Tibial artery (tissue), 4 donors: ENCODE data around the gene BGN.
A peak's percentile ranks its signal among the peaks of the same experiment; 100 is the strongest.

Experiments used
- DNase-seq, 2 donors: peaks; one replicate each; pipeline ENCODE4 v3.0.0-alpha.2; 2019
- H3K27ac ChIP-seq, 2 donors: fragments of 200-600 bp; sonication (generic) in 1 of 2; 1 replicate in 1 of 2; 2 replicates in 1 of 2; pipeline ENCODE4 v1.5.1; 2018 to 2019; ENCODE audit warnings: mild to moderate bottlenecking in 1 of 2
- H3K27me3 ChIP-seq, 2 donors: fragments of 200-600 bp; sonication (generic) in 1 of 2; one replicate each; pipeline versions ENCODE4 v1.5.1 to v1.6.0; 2016 to 2019
- H3K36me3 ChIP-seq, 3 donors: fragments of 200-600 bp; sonication (generic) in 2 of 3; one replicate each; pipeline ENCODE4 v1.5.1; 2016 to 2019; ENCODE audit warnings: mild to moderate bottlenecking in 2 of 3
- H3K4me1 ChIP-seq, 4 donors: fragments of 200-600 bp; sonication (generic) in 2 of 4; 1 replicate in 3 of 4; 2 replicates in 1 of 4; pipeline ENCODE4 v1.5.1; 2016 to 2019
- H3K4me3 ChIP-seq, 2 donors: fragments of 200-600 bp; sonication (generic) in 1 of 2; 1 replicate in 1 of 2; 2 replicates in 1 of 2; pipeline ENCODE4 v1.5.1; 2018 to 2019; ENCODE audit warnings: mild to moderate bottlenecking in 2 of 2
- H3K9me3 ChIP-seq, 3 donors: fragments of 200-600 bp; sonication (generic) in 1 of 3; one replicate each; pipeline ENCODE4 v1.5.1; 2016 to 2019
- intact Hi-C: fragments of 100-400 bp; cut with DNase I; formaldehyde crosslinking; loops from one replicate; pipeline ENCODE4 v1.15.0; 2023; ENCODE audit warnings: low total_unique reads
- TF ChIP-seq, protein P1 (sequence below), 2 experiments: fragments of 200-600 bp in 1 of 2; fragments of 450-650 bp in 1 of 2; IDR thresholded peaks; one replicate each; pipeline ENCODE4 v1.5.1; 2017 to 2019; ENCODE audit warnings: antibody characterized with exemption in 2 of 2, mild to moderate bottlenecking in 1 of 2, moderate library complexity in 1 of 2

BGN gene

DNA sequence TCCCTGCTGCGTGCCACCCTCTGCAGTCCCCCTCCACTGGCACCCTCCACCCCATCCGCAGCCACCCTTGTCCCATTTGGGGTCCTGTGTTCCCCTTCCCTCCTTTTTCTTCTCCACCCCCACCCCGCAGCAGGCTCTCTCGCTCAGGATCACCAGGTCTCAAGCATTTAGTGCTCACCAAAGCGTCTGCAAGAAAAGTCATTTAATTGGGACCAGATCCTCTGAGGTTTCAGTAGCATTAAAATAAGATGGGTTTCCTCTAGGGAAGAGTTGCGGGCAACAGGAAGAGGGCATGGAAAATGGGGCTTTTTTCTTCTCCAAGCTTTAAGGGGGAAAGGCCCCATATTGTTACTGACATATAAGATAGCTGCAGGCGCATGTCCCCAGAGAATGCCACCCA, 19.5 kb upstream of the BGN start:
- Histone ChIP-seq H3K4me3 (peak overlapping the region; percentile 31 to 45), H3K4me1 (peaks cover 0 to 72% (median 36%) of the 10 kb centered on the region in 4 donors), H3K36me3 (no peaks in the 10 kb centered on the region), H3K9me3 (no peaks in the 10 kb centered on the region), H3K27me3 (no peaks in the 10 kb centered on the region), H3K27ac (peak overlapping the region; percentile 82 to 86)
- DNase-seq = no peak
- TF ChIP-seq, protein P1, sequence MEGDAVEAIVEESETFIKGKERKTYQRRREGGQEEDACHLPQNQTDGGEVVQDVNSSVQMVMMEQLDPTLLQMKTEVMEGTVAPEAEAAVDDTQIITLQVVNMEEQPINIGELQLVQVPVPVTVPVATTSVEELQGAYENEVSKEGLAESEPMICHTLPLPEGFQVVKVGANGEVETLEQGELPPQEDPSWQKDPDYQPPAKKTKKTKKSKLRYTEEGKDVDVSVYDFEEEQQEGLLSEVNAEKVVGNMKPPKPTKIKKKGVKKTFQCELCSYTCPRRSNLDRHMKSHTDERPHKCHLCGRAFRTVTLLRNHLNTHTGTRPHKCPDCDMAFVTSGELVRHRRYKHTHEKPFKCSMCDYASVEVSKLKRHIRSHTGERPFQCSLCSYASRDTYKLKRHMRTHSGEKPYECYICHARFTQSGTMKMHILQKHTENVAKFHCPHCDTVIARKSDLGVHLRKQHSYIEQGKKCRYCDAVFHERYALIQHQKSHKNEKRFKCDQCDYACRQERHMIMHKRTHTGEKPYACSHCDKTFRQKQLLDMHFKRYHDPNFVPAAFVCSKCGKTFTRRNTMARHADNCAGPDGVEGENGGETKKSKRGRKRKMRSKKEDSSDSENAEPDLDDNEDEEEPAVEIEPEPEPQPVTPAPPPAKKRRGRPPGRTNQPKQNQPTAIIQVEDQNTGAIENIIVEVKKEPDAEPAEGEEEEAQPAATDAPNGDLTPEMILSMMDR (IDR thresholded peaks at IDR 0.05) = no peak
- intact Hi-C loops = no loop called here

DNA sequence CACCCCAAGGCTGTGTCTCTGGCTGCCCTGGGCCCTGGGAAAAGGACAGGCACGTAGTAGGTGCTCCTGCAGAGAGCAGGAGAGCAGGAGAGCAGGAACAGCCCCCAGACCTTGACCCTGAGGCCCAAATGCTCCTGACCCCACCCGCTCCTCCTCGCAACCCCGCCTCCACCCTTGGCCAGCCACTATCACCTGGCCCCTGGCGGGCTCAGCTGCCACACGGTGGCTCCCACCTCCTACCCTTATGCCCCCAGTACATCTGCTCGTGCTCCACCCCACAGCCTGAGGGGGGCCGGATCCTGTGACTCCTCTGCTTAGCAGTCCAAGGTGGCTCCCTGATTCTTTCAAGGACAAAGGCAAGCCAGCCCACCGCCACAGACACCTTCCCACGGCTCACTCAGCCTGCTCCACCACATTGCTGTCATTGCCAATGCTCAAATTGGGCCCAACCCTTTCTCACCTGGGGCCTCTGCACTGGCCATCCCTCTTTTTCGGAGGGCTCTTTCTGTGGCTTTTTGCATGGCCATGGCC, 19.0 kb upstream of the BGN start:
- intact Hi-C loops = no loop called here
- H3K4me3 ChIP-seq = no peak overlapping the region
- H3K4me1 ChIP-seq = peaks cover 0 to 72% (median 36%) of the 10 kb centered on the region in 4 donors
- no peak for DNase-seq
- TF ChIP-seq, protein P1 (IDR thresholded peaks at IDR 0.05) = no peak
- no peaks in the 10 kb centered on the region for H3K36me3 ChIP-seq
- peak overlapping the region; percentile 82 to 86 for H3K27ac ChIP-seq
- H3K9me3 ChIP-seq = no peaks in the 10 kb centered on the region
- H3K27me3 ChIP-seq = no peaks in the 10 kb centered on the region

- peak overlapping the region in 1 of 2 donors; percentile 13 for H3K4me3 ChIP-seq
- peaks cover 0 to 63% (median 33%) of the 10 kb centered on the region in 4 donors for H3K4me1 ChIP-seq
- TF ChIP-seq, protein P1 (IDR thresholded peaks at IDR 0.05) = no peak
- DNase-seq = peak; percentile 44 to 90
- H3K9me3 ChIP-seq = no peaks in the 10 kb centered on the region
- H3K36me3 ChIP-seq = no peaks in the 10 kb centered on the region
- intact Hi-C loops = no loop called here
- no peaks in the 10 kb centered on the region for H3K27me3 ChIP-seq
- H3K27ac ChIP-seq = peak overlapping the region; percentile 82 to 86
Measured at GRCh38 chrX:153476666-153477363, 18.0 kb upstream of the BGN start.

DNA sequence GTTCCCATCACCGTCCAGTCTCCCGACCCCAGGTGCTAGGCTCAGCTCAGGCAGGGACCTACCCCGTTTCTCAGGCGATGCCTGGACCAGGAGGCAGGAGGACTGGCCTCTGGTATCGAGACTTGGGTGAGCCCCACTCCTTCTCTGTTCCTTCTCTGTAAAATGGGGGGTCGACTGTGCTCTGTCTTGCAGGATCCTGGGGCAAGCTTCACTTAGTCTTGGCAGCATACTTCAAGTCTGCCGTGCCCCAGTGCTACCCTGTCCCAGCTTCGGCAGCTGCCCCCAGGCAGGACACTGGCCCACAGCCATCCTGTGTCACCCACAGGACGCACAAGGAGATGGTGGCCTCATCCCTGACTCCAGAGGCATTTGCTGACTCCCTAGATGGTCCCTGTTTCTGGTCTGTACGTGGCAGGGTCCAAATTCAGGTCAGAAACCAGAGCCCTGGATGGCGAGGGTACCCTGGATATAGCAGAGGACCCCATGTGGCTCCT, 17.4 kb upstream of the BGN start:
- intact Hi-C loops = no loop called here
- no peaks in the 10 kb centered on the region for H3K27me3 ChIP-seq
- DNase-seq = no peak
- no peaks in the 10 kb centered on the region for H3K9me3 ChIP-seq
- H3K36me3 ChIP-seq = no peaks in the 10 kb centered on the region
- H3K4me3 ChIP-seq = no peak overlapping the region
- peak overlapping the region; percentile 82 to 86 for H3K27ac ChIP-seq
- TF ChIP-seq, protein P1 (IDR thresholded peaks at IDR 0.05) = no peak
- peaks cover 0 to 57% (median 33%) of the 10 kb centered on the region in 4 donors for H3K4me1 ChIP-seq

- TF ChIP-seq, protein P1 (IDR thresholded peaks at IDR 0.05) = no peak
- Histone ChIP-seq H3K4me3 (no peak overlapping the region), H3K27ac (peak overlapping the region; percentile 82 to 86), H3K9me3 (no peaks in the 10 kb centered on the region), H3K4me1 (peaks cover 0 to 52% (median 33%) of the 10 kb centered on the region in 4 donors), H3K36me3 (no peaks in the 10 kb centered on the region), H3K27me3 (no peaks in the 10 kb centered on the region)
- DNase-seq = no peak
- intact Hi-C loops = no loop called here
Measured at GRCh38 chrX:153477901-153478300, 16.9 kb upstream of the BGN start.
